Measurements from ENCODE around the gene ZSWIM6.

GRCh38 chr5:61551637-61552313 is 219.7 kb downstream of the ZSWIM6 start:
- TF ChIP-seq, protein P1, sequence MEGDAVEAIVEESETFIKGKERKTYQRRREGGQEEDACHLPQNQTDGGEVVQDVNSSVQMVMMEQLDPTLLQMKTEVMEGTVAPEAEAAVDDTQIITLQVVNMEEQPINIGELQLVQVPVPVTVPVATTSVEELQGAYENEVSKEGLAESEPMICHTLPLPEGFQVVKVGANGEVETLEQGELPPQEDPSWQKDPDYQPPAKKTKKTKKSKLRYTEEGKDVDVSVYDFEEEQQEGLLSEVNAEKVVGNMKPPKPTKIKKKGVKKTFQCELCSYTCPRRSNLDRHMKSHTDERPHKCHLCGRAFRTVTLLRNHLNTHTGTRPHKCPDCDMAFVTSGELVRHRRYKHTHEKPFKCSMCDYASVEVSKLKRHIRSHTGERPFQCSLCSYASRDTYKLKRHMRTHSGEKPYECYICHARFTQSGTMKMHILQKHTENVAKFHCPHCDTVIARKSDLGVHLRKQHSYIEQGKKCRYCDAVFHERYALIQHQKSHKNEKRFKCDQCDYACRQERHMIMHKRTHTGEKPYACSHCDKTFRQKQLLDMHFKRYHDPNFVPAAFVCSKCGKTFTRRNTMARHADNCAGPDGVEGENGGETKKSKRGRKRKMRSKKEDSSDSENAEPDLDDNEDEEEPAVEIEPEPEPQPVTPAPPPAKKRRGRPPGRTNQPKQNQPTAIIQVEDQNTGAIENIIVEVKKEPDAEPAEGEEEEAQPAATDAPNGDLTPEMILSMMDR (conservative IDR thresholded peaks at IDR 0.05; ENCODE audit: low read length), result no peak
- no peak for TF ChIP-seq EZH2phosphoT487 (IDR thresholded peaks at IDR 0.05; ENCODE audit: borderline replicate concordance, low read depth, low read length)
